ENCODE results near the gene ADAMTS4. TPM values are rescaled to one million over a fixed set of nuclear protein-coding genes. Genes with fewer than 3 reads are reported as not detected.
A peak's percentile ranks its signal among the peaks of the same experiment; 100 is the strongest.

ADAMTS4 gene
- total and polyA plus RNA-seq, 9 of the 15 experiments (the other 6 are each of a cell fraction or from before 2014, with no cell fraction given), result 0.07 to 3.7 (median 0.41) TPM

DNA sequence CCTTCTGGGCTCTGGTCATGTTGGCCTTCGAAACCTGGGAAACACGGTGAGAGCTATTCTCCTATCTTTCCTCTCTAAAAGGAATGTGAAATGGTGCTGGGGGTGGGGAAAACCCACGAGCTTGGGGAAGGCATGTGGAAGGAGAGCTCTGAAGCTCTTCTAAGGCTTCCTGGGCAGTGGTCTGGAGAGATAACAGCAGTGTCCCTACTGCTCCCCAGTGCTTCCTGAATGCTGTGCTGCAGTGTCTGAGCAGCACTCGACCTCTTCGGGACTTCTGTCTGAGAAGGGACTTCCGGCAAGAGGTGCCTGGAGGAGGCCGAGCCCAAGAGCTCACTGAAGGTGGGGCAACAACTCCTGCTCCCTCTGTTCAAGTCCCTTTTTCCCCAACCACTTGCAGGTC lies 36.8 kb downstream of the ADAMTS4 start (continued):
- TF ChIP-seq DMBX1 (CRISPR knock-in tag; IDR thresholded peaks at IDR 0.05; ENCODE audit: borderline replicate concordance) (peak; percentile 17; the same call in 1 of the 2 replicates), GABPA (tag; conservative IDR thresholded peaks at IDR 0.05; ENCODE audit: low read depth) (0 out of 2 replicates have a peak, but pooled peaks have one; percentile 23)

DNA sequence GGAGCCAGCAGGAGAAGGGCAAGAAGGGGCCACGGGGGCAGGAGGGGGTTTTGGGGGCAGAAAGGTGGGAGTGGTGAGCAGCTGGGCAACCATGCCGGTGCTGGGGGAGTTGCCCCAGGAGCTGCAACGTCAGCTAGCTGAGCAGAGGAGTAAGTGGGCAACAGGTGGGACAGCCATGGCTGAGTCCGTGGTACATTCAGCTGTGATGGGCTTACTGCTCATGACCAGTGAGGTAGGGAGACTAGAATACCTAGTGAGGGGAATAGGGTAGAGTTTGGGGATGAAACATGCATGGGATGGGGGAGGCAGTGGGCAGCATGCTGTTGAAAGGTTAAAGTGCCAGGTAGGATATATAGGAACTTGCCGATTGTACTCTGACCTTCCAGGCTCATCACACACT lies 37.2 kb downstream of the ADAMTS4 start:
- CTCF ChIA-PET (ENCODE audit: low intra/inter-chr PET ratio), result no interaction called here
- BruUV-seq (replicated peaks), result no TSS peak
- no peaks in the 10 kb centered on the region for H3K9me3 ChIP-seq (replicated peaks; ENCODE audit: control insufficient read depth, insufficient read depth, low read depth, low read length)
- H3K4me1 ChIP-seq (replicated peaks in 1 of 2; ENCODE audit: control insufficient read depth in 2 of 2, insufficient read depth in 2 of 2, low read length in 2 of 2), result peaks cover 61 to 68% of the 10 kb centered on the region in 2 experiments
- peak overlapping the region; percentile 51 for H2AFZ ChIP-seq (ENCODE audit: low read depth, low read length)
- POLR2A ChIA-PET, result interaction anchor here (0.6 to 1.7 kb wide), 10 partner anchors 8 to 306 kb away, joined by 3 to 12 read pairs (median 4); partner anchors contain the start of genes DEDD and UFC1
- peak overlapping the region; percentile 65 to 88 for H3K9ac ChIP-seq (ENCODE audit: insufficient read depth in 1 of 2, low read depth in 2 of 2, low read length in 2 of 2)
- TF ChIP-seq ZBTB17 (CRISPR knock-in tag; IDR thresholded peaks at IDR 0.05) (no peak), ZNF24 (IDR thresholded peaks at IDR 0.05) (no peak), HDAC1 (IDR thresholded peaks at IDR 0.05) (0 out of 4 replicates have a peak, but pooled peaks of 1 of the 2 experiments have one; percentile 8), ELF2 (CRISPR knock-in tag; IDR thresholded peaks at IDR 0.05) (no peak)
- TF ChIP-seq, protein P1, sequence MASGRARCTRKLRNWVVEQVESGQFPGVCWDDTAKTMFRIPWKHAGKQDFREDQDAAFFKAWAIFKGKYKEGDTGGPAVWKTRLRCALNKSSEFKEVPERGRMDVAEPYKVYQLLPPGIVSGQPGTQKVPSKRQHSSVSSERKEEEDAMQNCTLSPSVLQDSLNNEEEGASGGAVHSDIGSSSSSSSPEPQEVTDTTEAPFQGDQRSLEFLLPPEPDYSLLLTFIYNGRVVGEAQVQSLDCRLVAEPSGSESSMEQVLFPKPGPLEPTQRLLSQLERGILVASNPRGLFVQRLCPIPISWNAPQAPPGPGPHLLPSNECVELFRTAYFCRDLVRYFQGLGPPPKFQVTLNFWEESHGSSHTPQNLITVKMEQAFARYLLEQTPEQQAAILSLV (tag; IDR thresholded peaks at IDR 0.05), result 0 out of 2 replicates have a peak, but pooled peaks have one; percentile 20
- TF ChIP-seq, protein P2, sequence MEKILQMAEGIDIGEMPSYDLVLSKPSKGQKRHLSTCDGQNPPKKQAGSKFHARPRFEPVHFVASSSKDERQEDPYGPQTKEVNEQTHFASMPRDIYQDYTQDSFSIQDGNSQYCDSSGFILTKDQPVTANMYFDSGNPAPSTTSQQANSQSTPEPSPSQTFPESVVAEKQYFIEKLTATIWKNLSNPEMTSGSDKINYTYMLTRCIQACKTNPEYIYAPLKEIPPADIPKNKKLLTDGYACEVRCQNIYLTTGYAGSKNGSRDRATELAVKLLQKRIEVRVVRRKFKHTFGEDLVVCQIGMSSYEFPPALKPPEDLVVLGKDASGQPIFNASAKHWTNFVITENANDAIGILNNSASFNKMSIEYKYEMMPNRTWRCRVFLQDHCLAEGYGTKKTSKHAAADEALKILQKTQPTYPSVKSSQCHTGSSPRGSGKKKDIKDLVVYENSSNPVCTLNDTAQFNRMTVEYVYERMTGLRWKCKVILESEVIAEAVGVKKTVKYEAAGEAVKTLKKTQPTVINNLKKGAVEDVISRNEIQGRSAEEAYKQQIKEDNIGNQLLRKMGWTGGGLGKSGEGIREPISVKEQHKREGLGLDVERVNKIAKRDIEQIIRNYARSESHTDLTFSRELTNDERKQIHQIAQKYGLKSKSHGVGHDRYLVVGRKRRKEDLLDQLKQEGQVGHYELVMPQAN (IDR thresholded peaks at IDR 0.05; ENCODE audit: borderline replicate concordance), result 0 out of 2 replicates have a peak, but pooled peaks have one; percentile 7
- in situ Hi-C loops (cut with MboI), result no loop called here
- DNase-seq (ENCODE audit: extremely low read depth in 1 of 4, low spot score in 3 of 4) (no peak), ATAC-seq (no peak), FAIRE-seq (no peak)
- intact Hi-C loops (cut with micrococcal nuclease), result no loop called here
- no peaks in the 10 kb centered on the region for H3K9me1 ChIP-seq (ENCODE audit: control insufficient read depth, insufficient read depth, low read length)
- H3K4me3 ChIP-seq, result peak overlapping the region; percentile 17
- 9% methylated on average over 3 of the region's 5 CpGs for WGBS (ENCODE audit: insufficient coverage, low coverage, missing lambda C conversion rate)
- H3K79me2 ChIP-seq (ENCODE audit: control insufficient read depth, insufficient read depth, low read length), result peaks cover 55% of the 10 kb centered on the region
- no peaks in the 10 kb centered on the region for H4K20me1 ChIP-seq (replicated peaks; ENCODE audit: control insufficient read depth, insufficient read depth, low read length)
- H3K4me2 ChIP-seq (ENCODE audit: insufficient read depth, low read length), result peak overlapping the region; percentile 83
- peak overlapping the region; percentile 78 for H3K27ac ChIP-seq (ENCODE audit: extremely low read depth, low read depth, low read length)
- no peaks in the 10 kb centered on the region for H3K27me3 ChIP-seq (ENCODE audit: control insufficient read depth in 2 of 2, insufficient read depth in 2 of 2, low read length in 2 of 2)
- H3K36me3 ChIP-seq (ENCODE audit: control insufficient read depth, insufficient read depth, low read length), result peaks cover 69% of the 10 kb centered on the region
